HepG2 (cell line): ENCODE measurements around the gene CAPZA2. TPM values are rescaled to one million over a fixed set of nuclear protein-coding genes. Genes with fewer than 3 reads are reported as not detected.

Experiments
- ATAC-seq: fragments of 200-7000 bp; cut with Tn5 transposase; 3 replicates; pipeline ENCODE4 v1.9.1; 2020; ENCODE audit warnings: mild to moderate bottlenecking, moderate library complexity
- BruUV-seq: library from RNA; stranded (reverse); fragments of 400-500 nt; replicated peaks from 2 replicates; lab custom pipeline; 2021; lab: Mats Ljungman, UMichigan
- CTCF ChIA-PET: fragments of 300-600 bp; formaldehyde crosslinking; extraction: SDS; loops from one replicate; lab custom pipeline; 2021; ENCODE audit warnings: low total read pairs, inconsistent platforms, low intra/inter-chr PET ratio; lab: Yijun Ruan, JAX
- POLR2A ChIA-PET: fragments of 350-600 bp; sonication (Branson Sonifier 250); formaldehyde crosslinking; loops from one replicate; lab custom pipeline; 2020; ENCODE audit warnings: antibody characterized with exemption, inconsistent platforms; lab: Yijun Ruan, JAX
- DNase-seq: peaks from one replicate; pipeline ENCODE4 v3.0.0-alpha.2; 2015; ENCODE audit warnings: low spot score
- FAIRE-seq: peaks from 3 replicates; lab custom pipeline; 2011; peaks lifted over from hg19 to GRCh38; lab: Jason Lieb, UNC
- H2AFZ ChIP-seq: one replicate; pipeline ENCODE4 v1.6.1; 2011; ENCODE audit warnings: low read length, inconsistent platforms
- H3K27ac ChIP-seq: fragments of 300-600 bp; 3 replicates; pipeline ENCODE4 v1.8.0; 2011; ENCODE audit warnings: mixed run types, mild to moderate bottlenecking, mixed read lengths, low read length, inconsistent platforms; ENCODE audit not compliant: insufficient read depth; ENCODE audit errors: extremely low read length
- H3K27me3 ChIP-seq, 2 experiments: fragments of 200-600 bp in 1 of 2; 2 replicates in 1 of 2; 3 replicates in 1 of 2; pipeline versions ENCODE4 v1.6.0 to v1.8.0; 2011; ENCODE audit warnings: low read length in 2 of 2, mild to moderate bottlenecking in 2 of 2, moderate library complexity in 2 of 2, inconsistent platforms in 1 of 2; ENCODE audit not compliant: insufficient read depth in 2 of 2, control insufficient read depth in 1 of 2
- H3K36me3 ChIP-seq, 2 experiments: fragments of 200-600 bp in 1 of 2; replicated peaks in 1 of 2; 2 replicates in 1 of 2; 3 replicates in 1 of 2; pipeline versions ENCODE4 v1.5.1 to v1.8.0; 2011; ENCODE audit warnings: low read length in 2 of 2, inconsistent platforms in 1 of 2; ENCODE audit not compliant: insufficient read depth in 2 of 2, control insufficient read depth in 1 of 2
- H3K4me1 ChIP-seq: 2 replicates; pipeline ENCODE4 v1.5.1; 2012; ENCODE audit warnings: low read length, inconsistent platforms; ENCODE audit not compliant: insufficient read depth
- H3K4me2 ChIP-seq: 2 replicates; pipeline ENCODE4 v1.6.0; 2011; ENCODE audit warnings: low read depth, low read length, inconsistent platforms
- H3K4me3 ChIP-seq, 3 experiments: fragments of 200-600 bp in 1 of 3; sonication (generic), shearing (Covaris generic) in 1 of 3; replicated peaks in 1 of 3; 2 replicates each; pipeline ENCODE4 v1.5.1; 2011 to 2016; ENCODE audit warnings: low read length in 3 of 3, inconsistent platforms in 2 of 3, low read depth in 2 of 3, mild to moderate bottlenecking in 2 of 3, control low read depth in 1 of 3, mixed read lengths in 1 of 3; ENCODE audit not compliant: insufficient read depth in 1 of 3
- H3K79me2 ChIP-seq: one replicate; pipeline ENCODE4 v1.6.1; 2011; ENCODE audit warnings: low read length, inconsistent platforms; ENCODE audit not compliant: insufficient read depth
- H3K9ac ChIP-seq: 2 replicates; pipeline ENCODE4 v1.6.0; 2011; ENCODE audit warnings: mild to moderate bottlenecking, low read depth, low read length, inconsistent platforms; ENCODE audit not compliant: insufficient read depth
- H3K9me3 ChIP-seq: 2 replicates; pipeline ENCODE4 v1.5.1; 2012; ENCODE audit warnings: mild to moderate bottlenecking, low read length
- H4K20me1 ChIP-seq: 2 replicates; pipeline ENCODE4 v1.6.0; 2011; ENCODE audit warnings: inconsistent platforms, mild to moderate bottlenecking, low read length, moderate library complexity; ENCODE audit not compliant: insufficient read depth
- HOXA7 ChIP-seq: sonication (generic); formaldehyde crosslinking; IDR thresholded peaks from 2 replicates; pipeline ENCODE4 v1.8.1; 2022; ENCODE audit warnings: mild to moderate bottlenecking, missing genetic modification reagents, moderate library complexity
- JARID2 ChIP-seq: sonication (generic); formaldehyde crosslinking; IDR thresholded peaks from 2 replicates; pipeline ENCODE4 v1.8.1; 2023; ENCODE audit warnings: missing genetic modification reagents, inconsistent platforms; ENCODE audit not compliant: insufficient replicate concordance
- POLR2G ChIP-seq: fragments of 200-400 bp; formaldehyde crosslinking; IDR thresholded peaks from 2 replicates; pipeline ENCODE4 v1.6.1; 2018; ENCODE audit warnings: mild to moderate bottlenecking, low read depth, low read length, moderate library complexity
- ZFP62 ChIP-seq: sonication (generic); formaldehyde crosslinking; IDR thresholded peaks from 2 replicates; pipeline ENCODE4 v1.4.0; 2020; ENCODE audit warnings: missing genetic modification reagents
- ZKSCAN1 ChIP-seq: fragments of 150-350 bp; IDR thresholded peaks from 2 replicates; pipeline ENCODE4 v1.6.1; 2014; ENCODE audit warnings: low read length
- ZNF121 ChIP-seq: sonication (generic); formaldehyde crosslinking; IDR thresholded peaks from 2 replicates; pipeline ENCODE4 v1.5.0; 2020; ENCODE audit warnings: mild to moderate bottlenecking, missing genetic modification reagents
- ZNF605 ChIP-seq: sonication (generic); formaldehyde crosslinking; IDR thresholded peaks from 2 replicates; pipeline ENCODE4 v1.8.0; 2022; ENCODE audit warnings: mild to moderate bottlenecking, missing genetic modification reagents
- WGBS: methylation state at CpG from one replicate; pipeline ENCODE4 v1.1.6; 2017; ENCODE audit warnings: low lambda C conversion rate; 5-methylcytosine and 5-hydroxymethylcytosine counted together
- in situ Hi-C: cut with HindIII; loops from 2 replicates; pipeline ENCODE4 v1.10.0; 2017; ENCODE audit warnings: low pct_unique_long_range_greater_than_20kb; ENCODE audit not compliant: extremely low pct_ligation_motif_present
- intact Hi-C: fragments of 100-400 bp; cut with micrococcal nuclease; formaldehyde crosslinking; loops from one replicate; pipeline ENCODE4 v1.10.0; 2022; ENCODE audit not compliant: unreplicated experiment
- polyA plus RNA-seq, 8 experiments: library from polyadenylated mRNA; depleted of rRNA in 3 of 8; stranded (reverse) in 7 of 8; unstranded in 1 of 8; fragments of >200 nt; fragmentation: Illumina TruSeq in 4 of 8; extraction: Trizol in 4 of 8; gene quantifications; 2 replicates each; pipeline versions ENCODE4 v1.2.1 to v1.2.3, GENCODE V29; 2011 to 2016; ENCODE audit warnings: low read depth in 4 of 8, missing spikeins in 1 of 8, mixed read lengths in 1 of 8; ENCODE audit not compliant: insufficient read depth in 1 of 8
- total RNA-seq, 5 experiments: library from RNA; depleted of rRNA; stranded (reverse); fragments of >200 nt; fragmentation: Illumina TruSeq; extraction: Trizol; gene quantifications; 2 replicates each; pipeline ENCODE4 v1.2.3, GENCODE V29; 2016; ENCODE audit warnings: low read depth in 1 of 5
- TF ChIP-seq, protein P1 (sequence below): sonication (generic); formaldehyde crosslinking; IDR thresholded peaks from 2 replicates; pipeline ENCODE4 v1.8.0; 2022; ENCODE audit warnings: missing genetic modification reagents, low read depth, mild to moderate bottlenecking, borderline replicate concordance
- TF ChIP-seq, protein P2 (sequence below): sonication (generic); formaldehyde crosslinking; conservative IDR thresholded peaks from 2 replicates; pipeline ENCODE4 v1.5.0; 2020; ENCODE audit warnings: missing genetic modification reagents

CAPZA2 gene
- total and polyA plus RNA-seq, 2 of the 13 experiments (the other 11 are each of a cell fraction or from before 2014, with no cell fraction given) = 38.4 to 199 TPM

DNA sequence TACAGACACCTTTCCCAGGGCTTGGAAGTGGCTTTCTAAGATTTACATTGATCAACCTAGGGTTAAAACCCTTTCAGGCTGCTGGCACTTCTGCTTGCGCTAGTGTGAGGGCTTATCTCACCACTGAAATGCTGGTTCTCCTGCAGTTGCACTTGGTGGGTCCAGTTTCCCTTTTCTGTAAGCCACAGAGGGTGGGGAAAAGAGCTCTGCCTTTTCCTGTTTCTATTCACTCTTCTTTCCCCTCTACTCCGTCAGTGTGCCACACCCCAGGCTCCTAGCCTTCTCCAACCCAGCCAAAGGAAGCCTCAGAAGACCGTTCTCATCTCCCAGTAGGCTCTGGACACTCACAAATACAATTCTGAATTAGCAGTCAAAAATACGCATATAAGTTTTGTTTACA is 19.0 kb upstream of the CAPZA2 start:
- in situ Hi-C loops = no loop called here
- no peak for TF ChIP-seq ZFP62 (CRISPR knock-in tag)
- TF ChIP-seq POLR2G = no peak
- TF ChIP-seq, protein P1, sequence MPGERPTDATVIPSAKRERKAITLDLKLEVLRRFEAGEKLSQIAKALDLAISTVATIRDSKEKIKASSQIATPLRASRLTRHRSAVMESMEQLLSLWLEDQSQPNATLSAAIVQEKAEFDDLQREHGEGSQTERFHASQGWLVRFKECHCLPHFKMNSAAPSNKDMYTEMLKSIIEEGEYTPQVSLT = no peak
- TF ChIP-seq, protein P2, sequence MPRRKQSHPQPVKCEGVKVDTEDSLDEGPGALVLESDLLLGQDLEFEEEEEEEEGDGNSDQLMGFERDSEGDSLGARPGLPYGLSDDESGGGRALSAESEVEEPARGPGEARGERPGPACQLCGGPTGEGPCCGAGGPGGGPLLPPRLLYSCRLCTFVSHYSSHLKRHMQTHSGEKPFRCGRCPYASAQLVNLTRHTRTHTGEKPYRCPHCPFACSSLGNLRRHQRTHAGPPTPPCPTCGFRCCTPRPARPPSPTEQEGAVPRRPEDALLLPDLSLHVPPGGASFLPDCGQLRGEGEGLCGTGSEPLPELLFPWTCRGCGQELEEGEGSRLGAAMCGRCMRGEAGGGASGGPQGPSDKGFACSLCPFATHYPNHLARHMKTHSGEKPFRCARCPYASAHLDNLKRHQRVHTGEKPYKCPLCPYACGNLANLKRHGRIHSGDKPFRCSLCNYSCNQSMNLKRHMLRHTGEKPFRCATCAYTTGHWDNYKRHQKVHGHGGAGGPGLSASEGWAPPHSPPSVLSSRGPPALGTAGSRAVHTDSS (CRISPR knock-in tag) = no peak
- no peak for TF ChIP-seq HOXA7
- TF ChIP-seq ZKSCAN1 = no peak
- TF ChIP-seq JARID2 (CRISPR knock-in tag) = no peak
- no peak for FAIRE-seq

DNA sequence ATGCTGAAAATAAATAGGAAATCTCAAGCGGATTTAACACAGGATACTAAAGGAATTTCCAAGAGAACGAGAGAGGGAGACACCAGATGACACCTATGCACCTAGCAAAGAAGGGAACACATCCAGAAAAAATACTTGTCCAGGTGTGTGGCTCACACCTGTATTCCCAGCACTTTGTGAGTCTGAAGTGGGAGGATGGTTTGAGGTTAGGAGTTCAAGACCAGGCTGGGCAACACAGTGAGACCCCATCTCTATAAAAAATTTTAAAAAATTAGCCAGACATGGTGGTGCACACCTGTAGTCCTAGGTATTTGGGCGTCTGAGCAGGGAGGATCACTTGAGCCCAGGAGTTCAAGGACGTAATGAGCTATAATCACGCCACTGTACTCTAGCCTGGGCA is 11.2 kb upstream of the CAPZA2 start:
- intact Hi-C loops = no loop called here
- Histone ChIP-seq H3K4me1 (no peaks in the 10 kb centered on the region), H3K27ac (no peak overlapping the region), H3K9ac (no peak overlapping the region), H3K9me3 (no peaks in the 10 kb centered on the region), H4K20me1 (no peaks in the 10 kb centered on the region), H3K27me3 (no peaks in the 10 kb centered on the region), H3K4me2 (no peak overlapping the region), H3K4me3 (no peak overlapping the region), H2AFZ (no peak overlapping the region), H3K36me3 (no peaks in the 10 kb centered on the region), H3K79me2 (no peaks in the 10 kb centered on the region)
- POLR2A ChIA-PET = no interaction called here
- no peak for FAIRE-seq
- no TSS peak for BruUV-seq
- no peak for TF ChIP-seq ZNF605 (CRISPR knock-in tag)
- 0 out of 2 replicates have a peak, but pooled peaks have one; percentile 22 for TF ChIP-seq ZNF121
- DNase-seq = no peak
- CTCF ChIA-PET = no interaction called here
- in situ Hi-C loops = no loop called here
- no peak for ATAC-seq
- WGBS = 92% methylated on average over 5 of the region's 5 CpGs

More for the DNA sequence above, 19.0 kb upstream of the CAPZA2 start:
- no peaks in the 10 kb centered on the region for H3K4me1 ChIP-seq
- ATAC-seq (no peak), DNase-seq (no peak)
- H2AFZ ChIP-seq = no peak overlapping the region
- no peaks in the 10 kb centered on the region for H3K27me3 ChIP-seq
- no peaks in the 10 kb centered on the region for H3K79me2 ChIP-seq
- CTCF ChIA-PET = no interaction called here
- H3K36me3 ChIP-seq = peaks cover 2% of the 10 kb centered on the region in 2 experiments; a peak in 2 of 5 replicates
- H3K27ac ChIP-seq = no peak overlapping the region
- H3K9ac ChIP-seq = no peak overlapping the region
- BruUV-seq = no TSS peak
- intact Hi-C loops = no loop called here
- POLR2A ChIA-PET = no interaction called here
- H3K4me3 ChIP-seq = no peak overlapping the region
- 96% methylated on average over 4 of the region's 4 CpGs for WGBS
- H3K4me2 ChIP-seq = no peak overlapping the region
- no peaks in the 10 kb centered on the region for H3K9me3 ChIP-seq
- H4K20me1 ChIP-seq = no peaks in the 10 kb centered on the region
